ENCODE data around the gene APEH. TPM values are rescaled to one million over a fixed set of nuclear protein-coding genes. Genes with fewer than 3 reads are reported as not detected.
"Not testable (repeated sequence)": the region's sequence is repeated elsewhere in the genome, so short reads cannot be mapped to it uniquely, and the experiment has no call there.

APEH gene
- total RNA-seq, 1 experiment from 2014 or later = 246 TPM

GRCh38 chr3:49685103-49685502 lies 11.0 kb downstream of the APEH start:
- H3K4me3 ChIP-seq (replicated peaks in 1 of 2; ENCODE audit: low read depth in 1 of 2, low read length in 2 of 2); H3K4me1 ChIP-seq (ENCODE audit: control insufficient read depth in 1 of 2, insufficient read depth in 2 of 2, low read length in 2 of 2); H3K27me3 ChIP-seq (ENCODE audit: insufficient read depth, low read length); H3K9ac ChIP-seq (ENCODE audit: low read length); RAD21 ChIA-PET (ENCODE audit: low non-redundant PET in 1 of 2, low total read pairs in 2 of 2, uncharacterized antibody in 2 of 2, unreplicated experiment in 2 of 2); intact Hi-C loops (cut with micrococcal nuclease); H3K79me2 ChIP-seq (ENCODE audit: insufficient read depth, low read length); H3K27ac ChIP-seq (ENCODE audit: low read depth, low read length); H4K20me1 ChIP-seq (ENCODE audit: insufficient read depth); ATAC-seq; H3K9me3 ChIP-seq (ENCODE audit: control insufficient read depth in 1 of 2, insufficient read depth in 1 of 2, low read depth in 1 of 2, low read length in 2 of 2); BruUV-seq (replicated peaks); CTCF ChIA-PET; POLR2A ChIA-PET; DNase-seq (ENCODE audit: low read depth, low spot score); H2AFZ ChIP-seq (ENCODE audit: low read depth, low read length, poor library complexity, severe bottlenecking); H3K4me2 ChIP-seq (ENCODE audit: low read length); H3K9me2 ChIP-seq (ENCODE audit: insufficient read depth): not testable (repeated sequence)
- peaks cover 9 to 29% of the 10 kb centered on the region in 2 experiments; a peak in 2 of 4 replicates for H3K36me3 ChIP-seq (ENCODE audit: control insufficient read depth in 1 of 2, insufficient read depth in 2 of 2, low read length in 2 of 2)

- CTCF ChIA-PET; H3K4me2 ChIP-seq (ENCODE audit: low read length); H4K20me1 ChIP-seq (ENCODE audit: insufficient read depth); H3K4me3 ChIP-seq (replicated peaks in 1 of 2; ENCODE audit: low read depth in 1 of 2, low read length in 2 of 2); RAD21 ChIA-PET (ENCODE audit: low non-redundant PET in 1 of 2, low total read pairs in 2 of 2, uncharacterized antibody in 2 of 2, unreplicated experiment in 2 of 2); H3K9me2 ChIP-seq (ENCODE audit: insufficient read depth); H3K27ac ChIP-seq (ENCODE audit: low read depth, low read length); BruUV-seq (replicated peaks); DNase-seq (ENCODE audit: low read depth, low spot score); ATAC-seq; POLR2A ChIA-PET; H3K9ac ChIP-seq (ENCODE audit: low read length); H2AFZ ChIP-seq (ENCODE audit: low read depth, low read length, poor library complexity, severe bottlenecking); H3K9me3 ChIP-seq (ENCODE audit: control insufficient read depth in 1 of 2, insufficient read depth in 1 of 2, low read depth in 1 of 2, low read length in 2 of 2); H3K27me3 ChIP-seq (ENCODE audit: insufficient read depth, low read length); intact Hi-C loops (cut with micrococcal nuclease): not testable (repeated sequence)
- Histone ChIP-seq H3K79me2 (ENCODE audit: insufficient read depth, low read length) (peaks cover 13% of the 10 kb centered on the region), H3K36me3 (ENCODE audit: control insufficient read depth in 1 of 2, insufficient read depth in 2 of 2, low read length in 2 of 2) (peaks cover 7 to 21% of the 10 kb centered on the region in 2 experiments; a peak in 2 of 4 replicates), H3K4me1 (ENCODE audit: control insufficient read depth in 1 of 2, insufficient read depth in 2 of 2, low read length in 2 of 2) (peaks cover 2 to 13% of the 10 kb centered on the region in 2 experiments; a peak in 3 of 4 replicates)
These were observed 11.7 kb downstream of the APEH start for GRCh38 chr3:49685846-49686245.

DNA sequence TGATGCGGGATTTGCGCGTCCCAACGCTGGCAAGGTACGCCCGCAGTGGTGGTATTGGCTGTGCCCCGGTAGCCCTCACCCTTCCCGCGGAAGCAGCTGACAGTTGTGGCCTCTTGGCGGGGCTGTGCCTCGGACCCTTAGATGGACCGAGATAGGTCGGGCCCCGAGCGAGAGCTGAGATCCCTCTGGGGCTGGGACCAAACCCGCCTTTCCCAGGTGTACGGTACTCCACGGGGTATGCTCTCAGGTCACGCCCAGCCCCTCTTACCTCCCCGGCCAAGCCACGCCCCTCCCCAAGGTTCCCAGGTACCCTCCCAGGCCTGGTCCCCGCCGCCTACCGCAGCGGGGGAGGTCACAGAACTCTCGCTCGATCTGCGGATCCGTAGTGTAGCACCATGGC lies 12.2 kb downstream of the APEH start:
- H3K4me2 ChIP-seq (ENCODE audit: low read length); H3K4me3 ChIP-seq (replicated peaks in 1 of 2; ENCODE audit: low read depth in 1 of 2, low read length in 2 of 2); H3K9me3 ChIP-seq (ENCODE audit: control insufficient read depth in 1 of 2, insufficient read depth in 1 of 2, low read depth in 1 of 2, low read length in 2 of 2); H4K20me1 ChIP-seq (ENCODE audit: insufficient read depth); DNase-seq (ENCODE audit: low read depth, low spot score); H2AFZ ChIP-seq (ENCODE audit: low read depth, low read length, poor library complexity, severe bottlenecking); H3K27me3 ChIP-seq (ENCODE audit: insufficient read depth, low read length); CTCF ChIA-PET; RAD21 ChIA-PET (ENCODE audit: low non-redundant PET in 1 of 2, low total read pairs in 2 of 2, uncharacterized antibody in 2 of 2, unreplicated experiment in 2 of 2); H3K9ac ChIP-seq (ENCODE audit: low read length); H3K27ac ChIP-seq (ENCODE audit: low read depth, low read length); BruUV-seq (replicated peaks); H3K9me2 ChIP-seq (ENCODE audit: insufficient read depth); intact Hi-C loops (cut with micrococcal nuclease); POLR2A ChIA-PET: not testable (repeated sequence)
- Histone ChIP-seq H3K79me2 (ENCODE audit: insufficient read depth, low read length) (peaks cover 15% of the 10 kb centered on the region), H3K36me3 (ENCODE audit: control insufficient read depth in 1 of 2, insufficient read depth in 2 of 2, low read length in 2 of 2) (peaks cover 5 to 16% of the 10 kb centered on the region in 2 experiments; a peak in 2 of 4 replicates), H3K4me1 (ENCODE audit: control insufficient read depth in 1 of 2, insufficient read depth in 2 of 2, low read length in 2 of 2) (peaks cover 4 to 14% of the 10 kb centered on the region in 2 experiments; a peak in 3 of 4 replicates)
- ATAC-seq = peak; percentile 5; the same call in 1 of the 2 replicates

DNA sequence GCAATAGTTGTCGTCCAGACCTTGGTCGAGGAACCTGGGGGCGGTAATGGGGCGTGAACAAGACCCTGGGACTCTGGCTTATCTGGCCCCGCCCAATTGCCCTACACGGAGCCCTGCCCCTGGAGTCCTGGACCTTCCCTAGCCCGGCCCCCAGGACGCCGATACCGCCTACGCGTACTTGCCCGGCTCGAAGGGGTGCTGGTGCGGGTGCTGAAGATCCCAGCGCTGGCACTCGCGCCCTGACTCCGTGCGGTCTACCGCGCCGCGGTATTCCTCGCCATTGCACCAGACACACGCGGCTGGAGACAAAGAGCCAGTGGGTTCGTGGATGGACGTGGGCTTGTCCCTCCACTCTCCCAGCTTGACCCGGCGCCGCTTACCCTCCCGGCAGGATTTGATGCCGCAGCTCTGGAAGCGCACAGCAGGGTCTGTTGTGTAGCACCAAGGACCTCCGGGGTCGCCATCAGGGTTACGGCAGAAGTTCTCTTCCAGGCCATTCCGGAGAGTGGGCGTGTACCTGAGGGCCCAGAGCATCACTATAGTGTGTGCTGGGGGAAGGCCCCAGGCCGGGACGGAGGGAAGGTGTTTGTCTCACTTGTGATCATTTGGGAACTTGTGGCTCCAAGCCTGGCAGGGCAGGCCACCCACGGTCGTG lies 12.7 kb downstream of the APEH start:
- intact Hi-C loops (cut with micrococcal nuclease); DNase-seq (ENCODE audit: low read depth, low spot score); H3K9ac ChIP-seq (ENCODE audit: low read length); H3K9me3 ChIP-seq (ENCODE audit: control insufficient read depth in 1 of 2, insufficient read depth in 1 of 2, low read depth in 1 of 2, low read length in 2 of 2); H3K27ac ChIP-seq (ENCODE audit: low read depth, low read length); H3K4me2 ChIP-seq (ENCODE audit: low read length); H3K27me3 ChIP-seq (ENCODE audit: insufficient read depth, low read length); BruUV-seq (replicated peaks); RAD21 ChIA-PET (ENCODE audit: low non-redundant PET in 1 of 2, low total read pairs in 2 of 2, uncharacterized antibody in 2 of 2, unreplicated experiment in 2 of 2); H2AFZ ChIP-seq (ENCODE audit: low read depth, low read length, poor library complexity, severe bottlenecking); ATAC-seq; H3K9me2 ChIP-seq (ENCODE audit: insufficient read depth); H4K20me1 ChIP-seq (ENCODE audit: insufficient read depth); CTCF ChIA-PET; POLR2A ChIA-PET; H3K4me3 ChIP-seq (replicated peaks in 1 of 2; ENCODE audit: low read depth in 1 of 2, low read length in 2 of 2): not testable (repeated sequence)
- peaks cover 15% of the 10 kb centered on the region for H3K79me2 ChIP-seq (ENCODE audit: insufficient read depth, low read length)
- H3K36me3 ChIP-seq (ENCODE audit: control insufficient read depth in 1 of 2, insufficient read depth in 2 of 2, low read length in 2 of 2) = peaks cover 4 to 12% of the 10 kb centered on the region in 2 experiments; a peak in 2 of 4 replicates
- peaks cover 4 to 14% of the 10 kb centered on the region in 2 experiments; a peak in 3 of 4 replicates for H3K4me1 ChIP-seq (ENCODE audit: control insufficient read depth in 1 of 2, insufficient read depth in 2 of 2, low read length in 2 of 2)

All from HCT116 (cell line).